GM12878 (cell line): ENCODE data around the gene AURKA. TPM values are rescaled to one million over a fixed set of nuclear protein-coding genes. Genes with fewer than 3 reads are reported as not detected.

Experiments used
- ATAC-seq: fragments of 200-7000 bp; cut with Tn5 transposase; 3 replicates; pipeline ENCODE4 v1.9.1; 2020; ENCODE audit warnings: mild to moderate bottlenecking, moderate library complexity
- BruUV-seq: library from RNA; stranded (reverse); fragments of 400-500 nt; replicated peaks from 2 replicates; lab custom pipeline; 2021; lab: Mats Ljungman, UMichigan
- CTCF ChIA-PET: fragments of 300-600 bp; sonication (Branson Sonifier 250); formaldehyde crosslinking; extraction: SDS; loops from one replicate; lab custom pipeline; 2021; ENCODE audit warnings: inconsistent platforms; lab: Yijun Ruan, JAX
- POLR2A ChIA-PET: fragments of 350-600 bp; formaldehyde crosslinking; extraction: SDS; loops from one replicate; lab custom pipeline; 2021; ENCODE audit warnings: inconsistent platforms; lab: Charles Lee
- RAD21 ChIA-PET: fragments of 300-600 bp; sonication (Branson Sonifier 250); formaldehyde crosslinking; loops from one replicate; lab custom pipeline; 2023; ENCODE audit warnings: antibody characterized with exemption; ENCODE audit not compliant: unreplicated experiment; lab: Charles Lee
- SMC1A ChIA-PET: fragments of 300-600 bp; sonication (Branson Sonifier 250); formaldehyde crosslinking; loops from one replicate; lab custom pipeline; 2023; ENCODE audit not compliant: unreplicated experiment, uncharacterized antibody; lab: Charles Lee
- DNase-seq: peaks from one replicate; pipeline ENCODE4 v3.0.0-alpha.2; 2011; ENCODE audit warnings: low read depth, low spot score
- FAIRE-seq: peaks from 3 replicates; lab custom pipeline; 2011; peaks lifted over from hg19 to GRCh38; lab: Jason Lieb, UNC
- H2AFZ ChIP-seq: 2 replicates; pipeline ENCODE4 v1.6.0; 2011; ENCODE audit warnings: low read depth, low read length, control low read depth; ENCODE audit not compliant: control insufficient read depth
- H3K27ac ChIP-seq: 2 replicates; pipeline ENCODE4 v1.5.1; 2011; ENCODE audit warnings: control low read depth; ENCODE audit not compliant: control insufficient read depth, insufficient read depth
- H3K27me3 ChIP-seq, 2 experiments: replicated peaks in 1 of 2; 2 replicates each; pipeline versions ENCODE4 v1.6.0 to v1.6.1; 2011; ENCODE audit warnings: low read length in 1 of 2; ENCODE audit not compliant: control insufficient read depth in 2 of 2, insufficient read depth in 2 of 2
- H3K36me3 ChIP-seq, 2 experiments: 2 replicates each; pipeline ENCODE4 v1.5.1; 2011; ENCODE audit warnings: low read length in 1 of 2; ENCODE audit not compliant: control insufficient read depth in 2 of 2, insufficient read depth in 2 of 2
- H3K4me1 ChIP-seq: 2 replicates; pipeline ENCODE4 v1.6.1; 2011; ENCODE audit warnings: mild to moderate bottlenecking, low read length, moderate library complexity, mixed read lengths; ENCODE audit not compliant: control insufficient read depth, insufficient read depth
- H3K4me2 ChIP-seq: 2 replicates; pipeline ENCODE4 v1.6.0; 2011; ENCODE audit warnings: control low read depth; ENCODE audit not compliant: control insufficient read depth, insufficient read depth
- H3K4me3 ChIP-seq: fragments of 200-600 bp; sonication (generic); 2 replicates; pipeline ENCODE4 v1.5.1; 2016
- H3K79me2 ChIP-seq: 2 replicates; pipeline ENCODE4 v1.6.0; 2011; ENCODE audit warnings: low read length; ENCODE audit not compliant: control insufficient read depth, insufficient read depth
- H3K9ac ChIP-seq: 2 replicates; pipeline ENCODE4 v1.8.0; 2011; ENCODE audit warnings: low read length, control low read depth, mixed read lengths; ENCODE audit not compliant: control insufficient read depth, insufficient read depth
- H3K9me3 ChIP-seq: replicated peaks from 3 replicates; pipeline ENCODE4 v1.5.1; 2011; ENCODE audit warnings: mild to moderate bottlenecking, low read length; ENCODE audit not compliant: control insufficient read depth, insufficient read depth
- H4K20me1 ChIP-seq: 2 replicates; pipeline ENCODE4 v1.6.0; 2011; ENCODE audit not compliant: control insufficient read depth, insufficient read depth
- BACH1 ChIP-seq: fragments of 450-650 bp; IDR thresholded peaks from 2 replicates; pipeline ENCODE4 v1.6.1; 2017; ENCODE audit warnings: mild to moderate bottlenecking, borderline replicate concordance
- CHD2 ChIP-seq: IDR thresholded peaks from 2 replicates; pipeline ENCODE4 v1.6.1; 2011; ENCODE audit warnings: low read depth, low read length, improper control_type of control experiment, borderline replicate concordance
- CTCF ChIP-seq, 3 experiments: IDR thresholded peaks in 2 of 3; conservative IDR thresholded peaks in 1 of 3; 2 replicates each; pipeline ENCODE4 v1.5.1; 2011; ENCODE audit warnings: low read depth in 3 of 3, low read length in 3 of 3, mild to moderate bottlenecking in 3 of 3, control low read depth in 2 of 3, moderate library complexity in 2 of 3, inconsistent platforms in 1 of 3, mixed read lengths in 1 of 3; ENCODE audit not compliant: control insufficient read depth in 2 of 3, insufficient read depth in 1 of 3; ENCODE audit errors: extremely low read depth in 1 of 3
- ESRRA ChIP-seq: IDR thresholded peaks from 2 replicates; pipeline ENCODE4 v1.6.1; 2012; ENCODE audit warnings: mild to moderate bottlenecking, low read length, improper control_type of control experiment
- FOXK2 ChIP-seq: fragments of 450-650 bp; IDR thresholded peaks from 2 replicates; pipeline ENCODE4 v1.6.1; 2017; ENCODE audit warnings: mild to moderate bottlenecking, moderate library complexity
- IKZF2 ChIP-seq, 2 experiments: fragments of 450-650 bp; IDR thresholded peaks; 2 replicates each; pipeline ENCODE4 v1.6.1; 2017; ENCODE audit warnings: mild to moderate bottlenecking in 2 of 2, moderate library complexity in 2 of 2
- IRF3 ChIP-seq: fragments of 450-650 bp; IDR thresholded peaks from 2 replicates; pipeline ENCODE4 v1.6.1; 2014; ENCODE audit warnings: mild to moderate bottlenecking
- MEF2A ChIP-seq: IDR thresholded peaks from 2 replicates; pipeline ENCODE4 v1.6.1; 2011; ENCODE audit warnings: low read depth, mild to moderate bottlenecking, low read length, moderate library complexity; ENCODE audit not compliant: insufficient read depth
- NFXL1 ChIP-seq: fragments of 450-650 bp; IDR thresholded peaks from 2 replicates; pipeline ENCODE4 v1.6.1; 2017; ENCODE audit warnings: antibody characterized with exemption, mild to moderate bottlenecking, borderline replicate concordance
- PAX5 ChIP-seq: IDR thresholded peaks from 2 replicates; pipeline ENCODE4 v1.6.1; 2011; ENCODE audit warnings: low read depth, low read length, borderline replicate concordance
- RB1 ChIP-seq: fragments of 450-650 bp; formaldehyde crosslinking; IDR thresholded peaks from 2 replicates; pipeline ENCODE4 v1.6.1; 2017; ENCODE audit warnings: mild to moderate bottlenecking, borderline replicate concordance
- RFX5 ChIP-seq: IDR thresholded peaks from 2 replicates; pipeline ENCODE4 v1.6.1; 2011; ENCODE audit warnings: low read depth, low read length, improper control_type of control experiment
- RUNX3 ChIP-seq: IDR thresholded peaks from 2 replicates; pipeline ENCODE4 v1.6.1; 2012; ENCODE audit warnings: low read length, inconsistent platforms
- ZBTB40 ChIP-seq: fragments of 450-650 bp; IDR thresholded peaks from 2 replicates; pipeline ENCODE4 v1.6.1; 2016; ENCODE audit warnings: mild to moderate bottlenecking, moderate library complexity, borderline replicate concordance
- WGBS: methylation state at CpG from one replicate; pipeline ENCODE4 v1.1.6; 2016; ENCODE audit warnings: low lambda C conversion rate; ENCODE audit not compliant: insufficient replicate concordance, insufficient coverage; ENCODE audit errors: missing lambda C conversion rate; 5-methylcytosine and 5-hydroxymethylcytosine counted together
- in situ Hi-C: fragments of 300-500 bp; cut with MboI; formaldehyde crosslinking; loops from 9 replicates; pipeline ENCODE4 v1.14.3; 2018; ENCODE audit warnings: mixed read lengths
- intact Hi-C: fragments of 100-400 bp; cut with micrococcal nuclease; formaldehyde crosslinking; loops from one replicate; pipeline ENCODE4 v1.14.2; 2022; ENCODE audit not compliant: unreplicated experiment
- polyA plus RNA-seq, 11 experiments: library from polyadenylated mRNA; depleted of rRNA in 4 of 11; unstranded in 6 of 11; stranded (reverse) in 5 of 11; fragments of >200 nt; fragmentation: Nextera tagmentation in 4 of 11; fragmentation: Illumina TruSeq in 1 of 11; extraction: Ambion mirVana in 4 of 11; extraction: Trizol in 1 of 11; gene quantifications; 1 replicate in 1 of 11; 2 replicates in 10 of 11; pipeline versions ENCODE4 v1.2.1 to v1.2.3, GENCODE V29; 2011 to 2016; ENCODE audit warnings: inconsistent platforms in 2 of 11, missing spikeins in 2 of 11, low read depth in 1 of 11
- total RNA-seq, 4 experiments: library from RNA; depleted of rRNA in 3 of 4; stranded (reverse); fragments of >200 nt in 3 of 4; fragmentation: Illumina TruSeq in 1 of 4; extraction: Trizol in 1 of 4; gene quantifications; 2 replicates each; pipeline versions ENCODE4 v1.2.1 to v1.2.3, GENCODE V29; 2013 to 2021

AURKA gene
- total and polyA plus RNA-seq, 10 of the 15 experiments (the other 5 are each of a cell fraction or from before 2014, with no cell fraction given): 57.3 to 122 (median 73.4) TPM

DNA sequence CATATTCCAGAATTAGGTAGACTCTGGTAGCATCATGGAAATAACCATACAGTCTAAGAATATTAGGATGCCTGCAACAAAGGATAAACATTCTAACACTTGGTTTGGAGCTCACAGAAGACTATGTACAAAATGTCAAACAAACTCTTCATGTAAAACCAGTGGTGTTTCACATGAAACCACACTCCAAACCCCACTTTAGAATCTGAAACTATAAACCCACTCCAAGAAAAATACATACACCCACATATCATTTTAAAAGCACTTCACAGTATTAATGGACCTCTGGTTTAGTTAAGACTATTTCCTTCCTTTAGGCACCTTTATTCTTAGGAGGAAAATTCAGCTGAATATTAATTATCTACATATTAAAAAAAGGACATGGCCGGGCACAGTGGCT lies 10.5 kb downstream of the AURKA start:
- TF ChIP-seq RFX5 (no peak), IKZF2 (IDR thresholded peaks at IDR 0.05) (0 out of 4 replicates have a peak, but pooled peaks of 1 of the 2 experiments have one; percentile 20), ESRRA (no peak), RUNX3 (peak; percentile 62), NFXL1 (no peak), FOXK2 (no peak), MEF2A (peak; percentile 58; the same call in 1 of the 2 replicates), ZBTB40 (no peak), IRF3 (no peak), CHD2 (no peak), PAX5 (no peak), BACH1 (no peak), CTCF (IDR thresholded peaks at IDR 0.05 in 2 of 3, conservative IDR thresholded peaks at IDR 0.05 in 1 of 3; ENCODE audit: control insufficient read depth in 2 of 3, extremely low read depth in 1 of 3, insufficient read depth in 1 of 3, low read depth in 3 of 3, low read length in 3 of 3) (no peak), RB1 (no peak)
- ChIA-PET CTCF (interaction anchor here (0.7 to 1.3 kb wide), 4 partner anchors 11 to 144 kb away, joined by 3 to 5 read pairs (median 3); partner anchors contain the start of genes AURKA, CSTF1 and MC3R), SMC1A (interaction anchor here (1.0 to 1.5 kb wide), 3 partner anchors 10 to 16 kb away, joined by 3 to 7 read pairs (median 4); partner anchors contain the start of genes AURKA and CSTF1), POLR2A (interaction anchor here (0.8 kb wide), 1 partner anchor 12 kb away, joined by 4 read pairs; no protein-coding TSS in a partner anchor), RAD21 (interaction anchor here (0.7 kb wide), 1 partner anchor 23 kb away, joined by 3 read pairs; the partner anchor contains the start of gene FAM210B)
- peak; percentile 59 for ATAC-seq
- H3K4me2 ChIP-seq: peak overlapping the region; percentile 38; the same call in 1 of the 2 replicates
- H3K79me2 ChIP-seq: peaks cover 9% of the 10 kb centered on the region
- 89% methylated on average over 1 of the region's 1 CpG for WGBS
- in situ Hi-C loops: no loop called here
- BruUV-seq: no TSS peak
- H4K20me1 ChIP-seq: peaks cover 3% of the 10 kb centered on the region
- H3K27ac ChIP-seq: no peak overlapping the region
- H3K4me1 ChIP-seq: no peaks in the 10 kb centered on the region
- H3K9me3 ChIP-seq: no peaks in the 10 kb centered on the region
- peak; percentile 91 for FAIRE-seq
- no peak for DNase-seq
- H2AFZ ChIP-seq: no peak overlapping the region
- intact Hi-C loops: no loop called here
- no peak overlapping the region for H3K9ac ChIP-seq
- no peak overlapping the region for H3K4me3 ChIP-seq
- H3K27me3 ChIP-seq: no peaks in the 10 kb centered on the region
- H3K36me3 ChIP-seq: peaks cover 13 to 40% of the 10 kb centered on the region in 2 experiments
